BLaER1 (cell line): ENCODE data around the gene TMCC3.
A peak's percentile ranks its signal among the peaks of the same experiment; 100 is the strongest.

Source experiments
- H3K27ac ChIP-seq: shearing (Covaris generic); formaldehyde crosslinking; 2 replicates; pipeline ENCODE4 v1.8.1; 2022
- H3K27me3 ChIP-seq: shearing (Covaris generic); formaldehyde crosslinking; 2 replicates; pipeline ENCODE4 v1.8.1; 2022
- H3K36me3 ChIP-seq: shearing (Covaris generic); formaldehyde crosslinking; 2 replicates; pipeline ENCODE4 v1.8.1; 2022
- H3K4me1 ChIP-seq: shearing (Covaris generic); formaldehyde crosslinking; 2 replicates; pipeline ENCODE4 v1.8.1; 2022
- H3K4me2 ChIP-seq: shearing (Covaris generic); formaldehyde crosslinking; 2 replicates; pipeline ENCODE4 v1.8.1; 2022
- H3K4me3 ChIP-seq: shearing (Covaris generic); formaldehyde crosslinking; 2 replicates; pipeline ENCODE4 v1.8.1; 2022
- H3K9ac ChIP-seq: shearing (Covaris generic); formaldehyde crosslinking; 2 replicates; pipeline ENCODE4 v1.8.1; 2022
- H3K9me3 ChIP-seq: shearing (Covaris generic); formaldehyde crosslinking; 2 replicates; pipeline ENCODE4 v1.8.1; 2022
- H4K20me1 ChIP-seq: shearing (Covaris generic); formaldehyde crosslinking; 2 replicates; pipeline ENCODE4 v1.8.1; 2022
- Cebpa-rat ChIP-seq: shearing (Covaris generic); IDR thresholded peaks from 2 replicates; pipeline ENCODE4 v1.8.1; 2022

TMCC3 gene

DNA sequence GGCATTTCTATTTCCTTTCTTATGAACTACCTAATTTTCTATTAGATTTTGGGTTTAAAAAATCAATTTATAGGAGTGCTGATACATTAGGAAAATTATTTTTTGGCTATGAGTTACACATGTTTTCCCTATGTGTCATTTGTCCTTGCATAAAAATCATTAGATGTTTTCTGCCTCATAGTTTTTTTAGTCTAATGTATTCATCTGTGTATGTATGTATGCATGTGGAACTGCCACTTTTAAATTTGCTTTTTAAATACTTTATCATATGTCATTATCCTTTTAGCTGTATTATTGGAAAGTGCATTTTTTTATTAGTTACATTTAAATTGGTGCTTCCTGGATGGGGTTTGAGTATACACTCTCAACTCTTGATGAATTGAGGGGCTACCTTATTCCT, 112.0 kb downstream of the TMCC3 start:
- H3K9ac ChIP-seq, result no peak overlapping the region
- TF ChIP-seq Cebpa-rat, result no peak
- H3K27ac ChIP-seq, result no peak overlapping the region
- no peak overlapping the region for H3K4me3 ChIP-seq
- H3K27me3 ChIP-seq, result no peaks in the 10 kb centered on the region
- H3K9me3 ChIP-seq, result no peaks in the 10 kb centered on the region
- no peaks in the 10 kb centered on the region for H3K36me3 ChIP-seq
- H3K4me1 ChIP-seq, result peaks cover 29% of the 10 kb centered on the region
- no peak overlapping the region for H3K4me2 ChIP-seq
- H4K20me1 ChIP-seq, result no peaks in the 10 kb centered on the region

DNA sequence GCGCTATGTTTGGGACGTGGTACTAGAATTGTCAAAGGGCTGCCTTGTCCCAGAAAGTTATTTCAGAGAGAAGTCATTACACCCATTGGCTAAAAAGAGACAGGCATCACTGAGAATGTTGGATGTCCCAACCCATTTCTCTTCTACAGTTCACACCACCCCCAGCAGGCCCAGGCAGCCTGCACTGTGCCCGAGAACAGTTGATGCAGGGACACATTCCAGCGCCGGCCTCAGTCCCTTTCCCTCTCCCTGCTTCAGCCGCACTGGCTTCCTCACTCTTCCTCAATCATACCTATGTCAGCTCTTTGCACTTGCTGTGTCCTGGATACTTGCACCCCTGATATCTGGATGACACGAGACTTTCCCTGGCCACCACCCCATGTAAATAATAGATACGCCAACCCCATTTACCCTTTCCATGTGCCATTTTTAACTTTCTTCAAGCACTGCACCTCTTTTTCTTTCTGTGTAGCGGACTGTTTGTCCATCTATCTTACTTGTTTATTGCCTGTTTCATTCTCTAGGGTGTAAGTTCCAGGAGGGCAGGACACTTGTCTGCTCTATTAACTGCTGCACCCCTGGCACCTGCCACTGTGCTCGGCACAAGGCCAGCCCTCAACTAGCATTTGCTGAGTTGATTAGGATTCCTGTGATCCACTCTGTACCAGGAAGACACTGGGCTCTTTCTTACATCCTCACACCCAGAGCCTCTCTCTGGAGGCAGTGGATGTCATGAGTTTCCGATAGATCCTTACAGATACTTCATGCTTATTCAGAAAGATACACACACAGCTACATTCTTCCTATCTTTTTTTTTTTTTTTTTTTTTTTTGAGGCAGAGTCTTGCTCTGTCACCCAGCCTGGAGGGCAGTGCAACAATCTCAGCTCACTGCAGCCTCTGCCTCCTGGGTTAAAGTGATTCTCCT, 114.1 kb downstream of the TMCC3 start:
- Histone ChIP-seq H3K27me3 (no peaks in the 10 kb centered on the region), H3K4me2 (peak overlapping the region; percentile 84), H3K4me1 (peaks cover 29% of the 10 kb centered on the region), H3K9me3 (no peaks in the 10 kb centered on the region), H3K4me3 (0 out of 2 replicates have a peak overlapping the region, but pooled peaks have one; percentile 26), H3K27ac (peak overlapping the region; percentile 55; the same call in 1 of the 2 replicates), H4K20me1 (no peaks in the 10 kb centered on the region), H3K9ac (peak overlapping the region; percentile 41; the same call in 1 of the 2 replicates), H3K36me3 (no peaks in the 10 kb centered on the region)
- no peak for TF ChIP-seq Cebpa-rat

DNA sequence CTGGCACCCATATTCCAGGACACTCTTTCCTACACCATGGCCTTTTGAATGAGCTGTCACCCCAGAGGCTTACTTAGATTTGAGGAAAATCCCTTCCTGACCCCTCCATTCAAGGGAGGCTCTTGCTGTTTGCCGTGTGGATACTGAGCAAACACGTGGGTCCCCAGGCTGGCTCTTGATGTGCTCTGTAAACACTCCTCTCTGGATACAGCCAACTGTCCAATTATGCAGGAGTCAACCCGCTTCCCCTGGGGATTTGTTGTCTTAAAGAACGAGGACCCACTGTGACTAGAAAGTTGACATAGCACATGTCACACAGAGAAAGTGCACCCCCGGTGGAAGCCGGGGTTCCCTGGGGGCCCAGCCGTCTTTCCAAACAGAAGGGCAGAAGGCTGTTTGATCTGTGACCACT, 114.8 kb downstream of the TMCC3 start:
- H4K20me1 ChIP-seq, result no peaks in the 10 kb centered on the region
- H3K4me1 ChIP-seq, result peaks cover 29% of the 10 kb centered on the region
- H3K9me3 ChIP-seq, result no peaks in the 10 kb centered on the region
- no peaks in the 10 kb centered on the region for H3K27me3 ChIP-seq
- TF ChIP-seq Cebpa-rat, result no peak
- H3K9ac ChIP-seq, result peak overlapping the region; percentile 41; the same call in 1 of the 2 replicates
- peak overlapping the region; percentile 26; the same call in 1 of the 2 replicates for H3K4me3 ChIP-seq
- H3K27ac ChIP-seq, result peak overlapping the region; percentile 55; the same call in 1 of the 2 replicates
- H3K36me3 ChIP-seq, result no peaks in the 10 kb centered on the region
- peak overlapping the region; percentile 84 for H3K4me2 ChIP-seq

- TF ChIP-seq Cebpa-rat, result no peak
- peak overlapping the region; percentile 84 for H3K4me2 ChIP-seq
- peak overlapping the region; percentile 41; the same call in 1 of the 2 replicates for H3K9ac ChIP-seq
- peaks cover 32% of the 10 kb centered on the region for H3K4me1 ChIP-seq
- no peaks in the 10 kb centered on the region for H3K27me3 ChIP-seq
- H3K9me3 ChIP-seq, result no peaks in the 10 kb centered on the region
- peak overlapping the region; percentile 55; the same call in 1 of the 2 replicates for H3K27ac ChIP-seq
- H3K4me3 ChIP-seq, result peak overlapping the region; percentile 26; the same call in 1 of the 2 replicates
- no peaks in the 10 kb centered on the region for H3K36me3 ChIP-seq
- H4K20me1 ChIP-seq, result no peaks in the 10 kb centered on the region
These were observed 115.4 kb downstream of the TMCC3 start for GRCh38 chr12:94534774-94535509.

DNA sequence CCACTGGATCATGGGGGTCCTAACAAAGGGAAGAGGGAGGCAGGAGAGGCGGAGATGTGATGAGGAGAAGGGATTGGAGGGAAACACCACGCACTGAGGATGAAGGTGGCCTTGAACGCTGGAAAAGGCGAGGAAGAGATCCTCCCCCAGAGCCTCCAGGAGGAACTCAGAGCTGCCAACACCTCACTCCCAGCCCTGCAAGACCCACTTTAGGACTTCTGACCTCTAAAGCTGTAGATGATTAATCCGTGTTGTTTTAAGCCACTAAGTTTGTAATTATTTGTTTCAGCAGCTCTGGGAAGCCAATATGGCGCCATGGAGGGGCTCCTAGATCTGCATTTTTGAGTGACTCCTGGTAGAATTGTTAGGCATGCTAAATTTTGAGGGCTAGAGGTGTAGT, 116.1 kb downstream of the TMCC3 start:
- Histone ChIP-seq H3K9me3 (no peaks in the 10 kb centered on the region), H3K36me3 (no peaks in the 10 kb centered on the region), H3K4me1 (peaks cover 38% of the 10 kb centered on the region), H3K4me2 (peak overlapping the region; percentile 84), H3K4me3 (no peak overlapping the region), H3K9ac (no peak overlapping the region), H3K27ac (peak overlapping the region; percentile 49; the same call in 1 of the 2 replicates), H3K27me3 (no peaks in the 10 kb centered on the region), H4K20me1 (no peaks in the 10 kb centered on the region)
- TF ChIP-seq Cebpa-rat, result no peak

DNA sequence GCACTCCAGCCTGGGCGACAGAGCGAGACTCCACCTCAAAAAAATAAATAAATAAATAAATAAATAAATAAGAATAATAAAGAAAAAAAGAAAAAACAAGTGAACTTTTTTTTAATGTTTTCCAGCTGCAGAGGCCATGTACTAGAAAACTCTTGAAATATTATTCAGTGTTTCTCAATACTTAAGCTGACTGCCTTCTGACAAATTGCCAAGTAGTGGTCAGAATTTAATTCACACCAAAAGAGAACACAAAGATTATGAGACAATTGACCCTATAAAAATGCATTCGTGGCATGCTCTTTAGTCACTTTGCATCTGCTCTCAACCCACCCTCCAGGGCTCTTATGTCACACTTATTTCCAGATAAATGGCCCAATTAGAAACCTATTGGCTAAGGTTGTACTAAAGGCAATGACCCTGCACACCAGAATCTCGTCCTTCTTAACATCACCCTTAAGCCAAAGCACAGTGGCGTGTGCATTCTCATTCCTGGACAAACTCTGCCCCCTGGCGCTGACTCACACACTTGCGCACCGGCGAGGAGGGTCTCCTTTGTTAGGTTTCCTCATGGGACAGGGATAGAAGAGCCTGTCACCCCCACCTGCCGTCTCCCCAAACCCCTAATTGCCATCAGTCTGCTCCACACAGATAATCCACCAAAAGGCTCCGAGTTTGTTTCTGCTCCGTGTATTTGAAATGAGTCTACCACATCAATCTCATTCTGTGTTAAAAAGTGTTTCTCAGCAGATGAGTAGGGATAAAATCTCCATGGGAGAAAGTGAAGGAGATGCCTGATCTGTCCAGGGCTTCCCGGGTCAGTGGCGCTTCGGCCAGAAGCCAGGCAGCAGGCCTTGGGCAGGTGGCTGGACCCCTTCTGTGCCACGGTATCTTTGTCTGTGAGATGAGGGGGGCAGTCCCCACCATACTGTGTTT, 117.6 kb downstream of the TMCC3 start:
- Histone ChIP-seq H3K4me1 (peaks cover 44% of the 10 kb centered on the region), H4K20me1 (no peaks in the 10 kb centered on the region), H3K36me3 (no peaks in the 10 kb centered on the region), H3K9me3 (no peaks in the 10 kb centered on the region), H3K9ac (no peak overlapping the region), H3K4me3 (no peak overlapping the region), H3K27ac (no peak overlapping the region), H3K4me2 (no peak overlapping the region), H3K27me3 (no peaks in the 10 kb centered on the region)
- TF ChIP-seq Cebpa-rat, result no peak

GRCh38 chr12:94531196-94531720, 119.1 kb downstream of the TMCC3 start:
- no peak overlapping the region for H3K27ac ChIP-seq
- no peaks in the 10 kb centered on the region for H3K27me3 ChIP-seq
- no peaks in the 10 kb centered on the region for H3K36me3 ChIP-seq
- peaks cover 37% of the 10 kb centered on the region for H3K4me1 ChIP-seq
- no peak for TF ChIP-seq Cebpa-rat
- H3K4me3 ChIP-seq, result no peak overlapping the region
- no peaks in the 10 kb centered on the region for H3K9me3 ChIP-seq
- H3K9ac ChIP-seq, result no peak overlapping the region
- H3K4me2 ChIP-seq, result no peak overlapping the region
- H4K20me1 ChIP-seq, result no peaks in the 10 kb centered on the region

DNA sequence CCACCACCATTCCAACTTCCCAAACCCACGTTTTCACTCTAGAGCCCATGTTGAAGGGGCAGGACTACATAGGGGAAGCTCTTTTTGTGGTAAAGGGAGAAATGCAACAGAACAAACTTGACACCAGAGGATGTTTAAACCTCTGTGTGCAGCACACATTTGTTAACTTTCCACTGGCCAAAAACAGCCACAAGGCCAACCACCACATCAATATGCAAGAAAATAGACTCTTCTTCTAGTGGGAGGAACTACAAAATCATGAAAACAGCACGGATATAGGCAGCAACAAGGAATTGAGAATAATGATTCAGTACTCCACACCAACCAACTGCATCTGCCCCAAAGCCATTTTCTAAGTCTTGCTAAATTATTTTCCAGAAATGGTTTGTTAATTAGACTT, 124.4 kb downstream of the TMCC3 start:
- Histone ChIP-seq H3K27ac (no peak overlapping the region), H3K4me2 (no peak overlapping the region), H3K36me3 (no peaks in the 10 kb centered on the region), H4K20me1 (no peaks in the 10 kb centered on the region), H3K9ac (no peak overlapping the region), H3K27me3 (no peaks in the 10 kb centered on the region), H3K9me3 (no peaks in the 10 kb centered on the region), H3K4me3 (no peak overlapping the region), H3K4me1 (peaks cover 15% of the 10 kb centered on the region)
- TF ChIP-seq Cebpa-rat, result no peak
